Activated CD4-positive, alpha-beta T cell treated with anti-CD3 and anti-CD28 coated beads, Interleukin-2, amount 50 U/mL, for 16 hours (primary cell): ENCODE data around the gene GSK3B.
A peak's percentile ranks its signal among the peaks of the same experiment; 100 is the strongest.
"Not testable (repeated sequence)": the region's sequence is repeated elsewhere in the genome, so short reads cannot be mapped to it uniquely, and the experiment has no call there.

ENCODE experiments used
- DNase-seq: peaks from one replicate; pipeline ENCODE4 v3.0.0-alpha.2; 2020

GSK3B gene

DNA sequence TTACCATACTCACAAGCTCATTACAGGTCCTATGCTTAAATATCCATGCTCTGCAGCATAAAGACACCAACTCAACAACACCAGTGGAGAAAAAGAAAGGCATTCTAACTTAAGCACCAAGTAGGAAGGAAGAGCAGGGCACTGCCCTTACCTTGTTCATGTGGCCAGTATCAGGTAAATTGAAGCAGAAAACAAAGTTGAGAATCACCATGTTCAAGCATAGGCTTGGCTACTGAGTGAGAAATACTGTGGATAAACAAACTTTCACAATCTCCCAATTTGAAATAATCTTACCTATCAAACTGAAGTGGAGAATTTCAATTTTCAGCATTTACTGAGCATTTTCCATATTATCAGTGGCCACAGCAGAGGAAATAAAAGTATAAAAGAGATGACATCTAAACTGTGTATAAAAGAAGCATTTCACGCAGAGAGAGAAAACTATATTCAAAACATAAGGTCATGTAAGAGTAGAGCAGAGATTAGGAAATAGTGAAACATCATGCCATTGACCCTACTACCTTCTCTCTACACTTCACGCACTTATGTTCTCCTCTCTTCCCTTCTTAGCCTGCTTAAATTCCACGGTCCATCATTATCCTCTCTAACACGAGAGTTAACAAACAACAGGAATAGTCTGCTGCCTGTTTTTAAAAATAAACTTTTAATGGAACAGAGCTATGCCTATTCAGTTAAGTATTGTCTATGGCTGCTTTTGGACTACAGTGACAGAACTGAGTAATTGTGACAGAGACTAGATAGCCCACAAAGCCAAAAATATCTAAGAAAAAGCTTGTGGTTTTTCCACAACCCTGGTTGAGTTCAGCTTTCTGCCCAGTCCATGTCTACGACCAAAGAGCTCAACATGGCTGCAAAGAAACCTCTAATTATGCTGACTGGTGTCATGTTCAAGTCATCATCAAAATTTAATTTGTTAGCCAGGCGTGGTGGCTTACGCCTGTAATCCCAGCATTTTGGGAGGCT lies 169.8 kb downstream of the GSK3B start:
- no peak for DNase-seq

DNA sequence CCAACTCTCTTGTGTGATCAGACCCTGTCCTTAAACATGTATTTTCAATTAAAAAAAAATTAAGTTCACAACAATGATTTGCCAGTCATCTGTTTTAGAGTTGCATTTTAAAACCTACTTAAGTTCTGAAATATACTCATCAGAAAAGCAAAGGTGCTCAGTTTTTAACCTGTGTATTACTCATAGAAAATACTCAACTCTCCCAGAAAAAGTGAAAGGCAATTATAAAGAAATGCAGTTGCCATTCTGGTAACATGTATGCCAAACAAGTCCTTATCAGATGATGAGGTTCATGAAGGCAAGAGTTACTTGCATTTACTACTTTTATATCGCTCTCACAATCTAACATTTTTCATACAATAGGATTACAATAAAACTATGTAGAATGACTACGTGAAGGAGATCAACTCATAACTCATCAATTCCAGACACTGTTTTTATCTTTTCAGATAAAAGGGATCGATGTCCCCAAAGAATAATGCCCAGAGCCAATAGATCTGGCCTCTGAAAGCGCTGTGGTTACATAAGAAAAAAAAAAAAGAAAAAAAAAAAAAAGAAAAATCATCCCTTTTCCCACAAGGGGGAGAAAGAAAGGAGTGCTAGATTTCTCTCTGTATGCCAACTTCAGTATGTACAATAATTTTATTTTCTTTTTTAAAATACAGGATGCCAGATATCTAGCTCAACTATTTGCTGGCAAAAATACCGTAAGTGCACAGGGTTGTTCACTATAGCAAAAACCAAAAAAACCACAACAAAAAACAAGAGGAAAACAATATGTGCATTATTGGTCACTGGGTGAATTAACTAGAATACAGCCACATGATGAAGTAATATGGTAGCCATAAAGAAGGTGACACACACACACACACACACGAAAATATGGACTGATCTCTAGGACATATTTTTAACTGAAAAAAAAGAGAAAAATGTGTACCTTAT lies 175.0 kb downstream of the GSK3B start:
- no peak for DNase-seq

DNA sequence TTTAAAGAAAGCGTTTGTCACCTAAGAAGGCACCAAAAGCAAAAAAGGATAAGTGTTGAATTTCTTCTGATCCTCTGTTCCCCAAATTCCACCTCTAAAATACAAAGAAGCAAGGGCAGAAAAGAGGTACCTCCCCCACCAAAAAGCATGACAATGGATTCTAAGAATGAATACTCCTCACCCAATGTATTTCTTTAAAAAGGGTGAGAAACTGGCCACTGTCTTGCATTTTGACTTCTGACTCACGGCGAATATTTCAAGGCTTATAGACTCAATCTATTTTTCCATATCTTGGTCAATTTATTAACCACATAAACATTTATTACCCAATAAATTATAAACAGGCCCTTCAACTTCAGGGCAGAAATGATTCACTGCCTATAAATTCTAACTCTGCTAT lies 181.2 kb downstream of the GSK3B start:
- DNase-seq: no peak

DNA sequence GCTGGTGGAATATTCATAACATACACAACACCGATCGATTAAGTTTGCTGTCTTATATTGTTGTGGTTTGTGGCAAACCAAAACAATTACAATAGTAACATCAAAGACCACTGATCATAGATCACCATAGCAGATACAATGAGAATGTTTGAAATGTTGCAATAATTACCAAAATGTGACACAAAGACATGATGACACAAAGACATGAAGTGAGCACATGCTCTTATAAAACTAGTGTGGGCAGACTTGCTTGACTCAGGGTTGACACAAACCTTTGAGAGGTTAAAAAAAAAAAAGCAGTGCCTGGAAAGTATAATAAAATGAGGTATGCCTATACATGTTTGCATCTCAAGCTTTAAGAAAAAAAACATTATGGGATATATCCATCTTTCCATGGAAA lies 182.0 kb downstream of the GSK3B start:
- DNase-seq: peak; percentile 64

DNA sequence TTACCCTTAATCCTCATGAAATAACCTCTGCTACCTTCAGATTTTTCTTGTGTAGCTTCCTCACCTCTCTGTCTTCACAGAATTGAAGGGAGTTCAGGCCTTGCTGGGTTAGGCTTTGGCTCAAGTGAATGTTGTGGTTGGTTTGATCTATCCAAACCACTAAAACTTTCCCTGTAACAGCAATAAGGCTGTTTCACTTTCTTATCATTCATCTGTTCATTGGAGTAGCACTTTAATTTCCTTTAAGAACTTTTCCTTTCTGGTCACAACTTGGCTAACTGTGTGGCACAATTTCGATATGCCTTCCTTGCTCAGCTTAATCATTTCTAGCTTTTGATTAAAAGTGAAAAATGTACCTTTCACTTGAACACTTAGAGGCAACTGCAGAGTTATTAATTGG lies 182.5 kb downstream of the GSK3B start:
- peak; percentile 67 for DNase-seq

DNA sequence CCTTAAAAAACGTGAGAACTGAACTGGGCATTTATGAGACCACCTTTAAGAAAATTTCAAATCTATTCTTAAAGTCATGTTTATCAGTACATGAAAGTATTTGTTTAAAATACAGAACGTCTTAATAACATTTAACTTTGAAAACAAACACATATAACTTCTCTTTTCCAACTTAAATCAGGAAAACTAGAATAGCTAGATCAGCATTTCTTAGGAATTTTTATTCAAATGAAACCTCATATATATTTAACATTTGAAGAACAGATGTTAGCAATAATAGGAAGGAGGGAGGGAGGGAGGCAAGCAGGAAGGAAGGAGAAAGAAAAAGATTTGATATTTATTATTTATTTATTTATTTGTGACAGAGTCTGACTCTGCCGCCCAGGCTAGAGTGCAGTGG lies 192.2 kb downstream of the GSK3B start:
- no peak for DNase-seq

DNA sequence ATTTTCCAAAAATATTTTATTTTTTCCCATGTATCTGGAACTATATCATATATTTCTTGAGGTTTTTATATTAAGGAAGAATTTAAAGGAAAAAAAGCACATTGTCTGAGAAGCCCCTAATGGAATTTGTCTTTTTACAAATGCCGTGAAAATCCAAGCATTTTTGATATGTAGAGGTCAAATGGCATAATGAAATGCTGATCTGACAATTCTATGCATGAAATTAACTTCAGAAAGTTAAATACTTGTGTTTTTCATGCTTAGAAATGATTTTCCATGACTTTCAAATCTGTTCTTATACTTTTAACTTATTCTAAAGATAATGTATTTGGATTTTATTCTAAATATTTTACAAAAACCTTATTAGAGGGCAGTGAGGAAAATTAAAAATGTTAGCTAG lies 193.1 kb downstream of the GSK3B start:
- DNase-seq: no peak

DNA sequence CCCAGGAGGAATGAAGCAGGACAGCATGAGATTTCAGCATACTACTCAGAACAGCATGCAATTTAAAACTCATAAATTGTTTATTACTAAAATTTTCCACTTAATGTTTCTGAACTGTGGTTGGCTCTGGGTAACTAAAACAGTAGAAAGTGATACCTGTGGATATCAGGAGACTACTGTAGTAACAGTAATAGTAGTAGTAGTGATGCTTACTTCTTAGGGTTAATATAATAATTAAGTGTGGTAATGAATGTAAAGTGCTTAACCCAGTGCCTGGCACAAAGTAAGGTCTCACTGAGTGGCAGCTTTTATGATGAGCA lies 195.1 kb downstream of the GSK3B start:
- DNase-seq: no peak

DNA sequence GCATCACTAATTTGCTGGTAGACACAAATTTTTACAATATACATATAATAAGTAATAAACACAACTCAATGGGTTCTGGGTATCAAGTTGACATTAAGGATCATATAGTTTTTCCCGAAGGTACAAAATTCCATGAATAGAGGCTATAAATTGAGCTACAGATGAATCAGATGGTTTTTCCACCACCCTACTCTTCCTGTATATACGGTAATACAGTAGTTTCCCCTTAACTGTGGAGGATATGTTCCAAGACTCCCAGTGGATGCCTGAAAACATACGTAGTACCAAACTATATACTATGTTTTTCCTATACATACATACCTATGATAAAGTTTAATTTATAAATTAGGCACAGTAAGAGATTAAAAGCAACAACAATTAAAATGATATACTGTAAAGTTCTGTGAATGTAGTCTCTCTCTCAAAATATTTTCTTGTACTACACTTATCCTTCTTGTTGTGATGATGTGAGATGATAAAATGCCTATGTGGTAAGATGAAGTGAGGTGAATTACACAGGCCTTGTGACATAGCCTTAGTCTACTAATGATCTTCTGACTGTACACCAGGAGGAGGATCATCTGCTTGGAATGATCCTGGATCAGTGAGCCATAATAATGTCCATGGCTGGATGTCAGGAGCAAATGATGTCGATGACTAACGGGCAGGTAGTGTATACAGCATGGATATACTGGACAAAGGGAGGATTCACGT lies 195.6 kb downstream of the GSK3B start:
- DNase-seq: no peak

DNA sequence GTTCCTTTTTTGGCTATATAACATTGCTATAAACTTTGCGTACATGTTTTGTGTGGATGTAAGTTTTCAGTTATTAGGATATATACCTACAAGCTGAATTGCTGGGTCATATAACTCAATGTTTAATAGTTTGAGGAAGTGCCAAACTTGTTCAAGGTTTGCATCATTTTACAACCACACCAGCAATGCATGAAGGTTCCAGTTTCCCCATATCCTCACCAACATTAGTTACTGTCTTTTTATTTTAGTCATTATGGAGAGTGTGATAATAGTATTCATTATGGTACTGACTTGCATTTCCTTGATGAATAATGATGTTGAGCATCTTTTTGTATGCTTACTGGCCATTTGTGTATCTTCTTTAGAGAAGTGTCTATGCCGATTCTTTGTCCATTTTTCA lies 200.1 kb downstream of the GSK3B start:
- DNase-seq: peak; percentile 35

DNA sequence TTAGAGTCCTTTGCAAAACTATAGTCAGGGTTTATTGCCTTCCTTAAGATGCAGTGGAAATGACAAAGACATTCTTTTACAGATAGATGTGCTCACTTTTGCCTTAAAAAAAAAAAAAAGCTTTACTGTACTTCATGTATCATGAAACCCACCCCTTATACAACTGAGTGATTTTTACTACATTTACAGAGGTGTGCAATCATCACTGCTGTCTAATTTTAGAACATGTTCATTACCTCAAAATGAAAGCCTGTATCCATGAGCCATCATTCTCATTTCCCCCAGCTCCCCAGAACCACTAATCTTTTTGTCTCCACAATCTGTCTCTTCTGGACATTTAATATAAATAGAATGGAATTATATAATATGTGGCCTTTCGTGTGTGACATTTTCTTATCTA lies 200.5 kb downstream of the GSK3B start:
- DNase-seq: no peak

DNA sequence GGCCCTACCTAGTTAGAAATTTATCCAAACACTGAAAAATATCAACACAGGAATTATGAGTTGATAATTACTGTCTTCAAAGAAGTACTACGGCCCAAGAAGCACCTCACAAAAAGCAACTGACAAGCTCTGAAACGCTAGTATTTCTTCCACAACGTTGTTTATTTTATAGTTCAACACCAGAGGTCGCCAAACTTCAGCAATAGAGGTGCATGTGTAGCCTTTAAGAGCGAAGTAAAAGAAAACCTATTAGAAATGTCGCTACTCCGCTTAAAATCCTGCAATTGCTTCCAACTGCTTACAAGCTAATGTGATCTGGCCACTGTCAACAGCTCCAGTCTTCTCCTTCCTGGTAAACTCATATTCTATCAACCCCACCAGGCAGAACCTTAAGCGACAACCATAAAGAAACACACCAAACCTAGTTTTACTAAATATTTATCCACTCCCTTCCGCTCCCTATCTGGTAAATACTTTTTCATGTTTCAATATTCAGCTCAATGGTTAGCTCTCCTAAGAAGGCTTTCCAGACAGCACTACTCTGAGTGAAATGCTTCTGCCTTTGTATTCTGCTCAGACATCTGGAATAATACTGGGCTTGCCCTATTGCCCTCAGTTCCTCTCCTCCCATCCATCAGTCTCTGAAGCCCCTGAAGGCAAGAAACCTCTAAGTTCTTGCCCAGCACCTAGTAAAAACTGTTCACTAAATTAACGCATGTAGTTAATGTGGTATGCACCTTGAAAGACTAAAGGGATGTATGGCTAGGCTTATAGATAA lies 202.1 kb downstream of the GSK3B start:
- DNase-seq: peak; percentile 68

DNA sequence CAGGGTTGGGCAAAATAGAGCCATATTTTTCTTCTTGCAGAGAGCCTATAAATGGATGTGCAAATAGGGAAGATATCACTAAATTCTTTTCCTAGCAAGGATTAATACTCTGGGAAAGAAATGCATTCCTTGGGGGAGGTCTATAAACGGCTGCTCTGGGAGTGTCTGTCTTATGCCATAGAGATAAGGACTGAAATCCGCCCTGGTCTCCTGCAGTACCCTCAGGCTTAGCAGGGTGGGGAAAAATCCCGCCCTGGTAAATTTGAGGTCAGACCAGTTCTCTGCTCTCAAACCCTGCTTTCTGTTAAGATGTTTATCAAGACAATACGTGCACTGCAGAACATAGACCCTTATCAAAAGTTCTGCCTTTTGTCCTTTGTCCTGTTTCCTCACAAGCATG lies 205.6 kb downstream of the GSK3B start:
- DNase-seq: not testable (repeated sequence)

DNA sequence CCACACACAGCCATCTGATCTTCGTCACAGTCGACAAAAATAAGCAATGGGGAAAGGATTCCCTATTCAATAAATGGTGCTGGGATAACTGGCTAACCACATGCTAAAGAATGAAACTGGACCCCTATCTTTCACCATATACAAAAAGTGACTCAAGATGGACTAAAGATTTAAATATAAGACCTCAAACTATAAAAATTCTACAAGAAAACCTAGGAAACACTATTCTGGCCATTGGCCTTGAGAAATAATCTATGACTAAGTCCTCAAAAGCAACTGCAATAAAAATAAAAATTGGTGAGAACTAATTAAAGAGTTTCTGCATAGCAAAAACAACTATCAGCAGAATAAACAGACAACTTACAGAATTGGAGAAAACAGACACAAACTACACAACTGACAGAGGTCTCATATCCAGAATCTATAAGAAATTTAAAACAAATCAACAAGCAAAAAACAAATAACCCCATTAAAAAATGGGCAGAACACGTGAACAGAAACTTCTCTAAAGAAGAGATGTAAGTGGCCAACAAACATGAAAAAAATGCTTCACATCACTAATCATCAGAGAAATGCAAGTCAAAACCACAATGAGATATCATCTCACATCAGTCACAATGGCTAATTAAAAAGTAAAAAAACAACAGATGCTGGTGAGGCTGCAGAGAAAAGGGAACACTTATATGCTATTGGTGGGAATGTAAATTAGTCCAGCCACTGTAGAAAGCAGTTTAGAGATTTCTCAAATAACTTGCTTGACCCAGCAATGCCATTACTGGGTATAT lies 208.3 kb downstream of the GSK3B start:
- DNase-seq: no peak

DNA sequence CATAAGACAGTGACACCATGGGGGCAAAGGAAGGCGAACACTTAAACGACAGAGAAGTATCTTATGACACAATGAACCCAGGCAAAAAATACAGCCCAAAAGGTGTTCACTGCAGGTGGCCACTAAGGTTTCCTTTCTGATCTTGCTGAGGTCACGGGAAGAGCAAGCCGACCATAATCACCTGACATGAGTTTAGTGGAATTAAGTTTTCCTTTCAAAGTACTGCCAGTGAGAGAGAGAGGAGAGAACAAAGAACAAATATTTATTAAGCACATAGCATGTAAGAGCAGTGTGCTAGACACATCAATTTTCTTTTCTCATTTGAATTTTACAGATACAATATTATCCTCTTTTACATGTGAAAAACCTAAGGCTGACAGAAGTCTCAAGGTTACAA lies 210.1 kb downstream of the GSK3B start:
- no peak for DNase-seq

DNA sequence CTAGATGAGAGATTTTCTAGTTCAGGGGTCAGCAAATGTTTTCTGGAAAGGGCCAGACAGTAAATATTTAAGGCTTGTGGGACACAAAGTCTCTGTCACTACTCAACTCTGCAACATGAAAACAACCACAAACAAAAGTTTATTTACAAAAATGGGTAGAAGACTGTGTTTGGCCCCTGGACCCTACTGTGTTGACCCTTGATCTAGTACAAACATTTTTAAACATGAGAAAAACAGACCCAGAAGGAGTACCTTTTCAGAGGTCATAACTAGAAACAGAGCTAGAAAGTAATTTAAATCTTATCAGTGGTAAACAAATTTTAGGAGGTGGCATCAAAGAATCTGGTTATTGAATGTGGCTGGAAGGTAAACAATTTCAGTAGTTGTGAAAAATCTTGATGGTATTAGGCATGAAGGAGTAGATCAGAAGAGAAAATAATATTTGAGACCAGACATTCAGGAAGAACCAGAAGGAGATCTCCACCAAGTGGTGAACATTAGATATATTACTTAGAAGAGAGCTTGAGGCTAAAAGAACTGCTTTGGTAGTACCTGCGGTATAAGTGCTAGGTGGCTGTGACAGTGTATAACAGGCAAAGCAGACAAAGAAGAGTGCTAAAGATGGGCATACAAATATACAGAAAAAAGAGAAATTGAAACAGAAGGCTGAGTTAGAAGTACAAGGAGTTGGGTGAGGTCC lies 210.6 kb downstream of the GSK3B start:
- DNase-seq: no peak

DNA sequence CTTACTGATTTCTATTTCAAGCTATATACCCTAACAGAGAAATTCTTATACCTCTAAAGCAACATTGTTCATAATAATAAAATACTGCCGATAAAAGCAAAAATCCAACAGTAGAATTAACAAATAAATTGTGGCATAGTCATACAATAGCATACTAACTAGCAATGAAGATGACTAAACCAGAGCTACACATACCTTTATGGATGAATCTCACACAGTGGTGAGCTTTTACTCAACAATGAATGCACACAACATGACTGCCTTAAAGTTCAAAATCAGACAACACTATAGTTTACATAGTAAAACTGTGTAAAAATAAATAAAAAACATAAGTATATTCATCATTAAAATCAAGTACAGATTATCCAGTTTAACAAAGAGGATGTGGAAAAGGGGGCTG lies 213.3 kb downstream of the GSK3B start:
- DNase-seq: no peak

DNA sequence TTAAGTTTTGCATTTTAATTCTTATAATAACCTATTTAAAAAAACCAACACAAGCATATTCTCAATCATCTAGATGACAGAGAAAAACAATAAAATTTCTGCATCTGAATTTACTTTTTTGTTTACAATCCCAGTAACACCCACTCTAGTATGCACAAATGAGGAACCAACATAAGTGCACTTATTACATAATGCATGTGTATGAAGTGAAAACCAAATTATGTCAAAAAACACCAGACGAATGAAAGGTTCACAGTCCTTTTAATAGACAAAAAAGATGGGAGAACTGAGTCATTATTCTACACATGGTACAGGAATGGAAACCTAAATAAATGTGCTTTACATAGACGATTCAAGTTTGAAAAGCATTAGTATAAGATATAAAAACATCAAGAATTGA lies 220.6 kb downstream of the GSK3B start:
- DNase-seq: no peak

DNA sequence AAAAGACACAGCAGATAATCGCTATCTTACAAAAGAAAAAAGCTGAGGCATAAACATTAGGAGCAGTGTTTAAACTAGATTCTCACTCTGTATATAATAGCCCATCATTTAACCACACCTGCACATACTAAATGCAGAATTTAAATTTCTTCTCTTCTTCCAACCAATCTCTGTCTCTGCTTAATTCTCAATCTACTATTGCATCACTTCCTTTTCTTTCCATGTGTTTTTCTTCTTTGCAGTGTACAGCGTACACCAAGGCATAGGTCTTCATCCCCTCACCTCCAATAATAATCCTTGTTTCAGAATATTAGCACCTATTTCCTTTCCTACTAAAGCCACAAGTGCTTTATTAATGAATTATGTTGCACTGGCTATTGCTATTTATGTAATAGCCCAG lies 221.5 kb downstream of the GSK3B start:
- DNase-seq: no peak

DNA sequence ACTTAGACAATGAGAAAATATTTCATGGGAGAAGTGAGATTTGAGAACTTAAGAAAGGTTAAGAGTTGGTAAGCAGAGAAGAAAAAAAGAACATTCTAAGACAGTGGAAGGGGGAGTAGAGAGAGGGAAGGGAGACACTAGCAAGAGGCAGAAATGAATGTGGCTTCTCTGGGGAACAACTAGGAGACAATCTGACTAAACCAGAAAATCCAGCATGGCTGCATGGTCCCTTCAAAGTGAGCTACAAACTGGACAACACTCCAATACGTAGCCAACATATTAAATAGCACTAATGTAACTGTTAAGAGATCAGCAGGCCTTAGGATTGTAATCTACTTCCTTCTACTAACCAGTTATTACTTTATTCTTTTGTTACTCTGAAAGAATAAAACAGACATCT lies 222.7 kb downstream of the GSK3B start:
- DNase-seq: no peak

DNA sequence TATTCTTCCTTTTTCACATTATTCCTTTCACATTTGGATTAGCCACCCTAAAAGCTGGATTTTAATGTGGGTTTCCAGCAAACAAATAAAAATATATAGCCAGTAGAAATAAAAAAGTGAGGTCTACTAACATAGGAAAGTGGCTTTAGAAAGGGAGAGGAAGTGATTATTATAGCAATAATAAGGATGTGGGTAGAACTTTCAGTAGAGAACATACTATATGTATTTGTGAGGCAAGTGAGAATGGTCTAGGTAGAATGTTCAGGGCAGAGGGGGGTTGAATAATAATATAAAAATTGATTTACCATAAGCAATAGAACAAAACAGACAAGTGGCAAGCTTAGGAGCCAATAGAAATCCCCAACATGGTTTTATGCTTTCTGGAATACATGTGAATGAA lies 223.7 kb downstream of the GSK3B start:
- no peak for DNase-seq
